NT2/D1 (cell line): ENCODE measurements around the gene FXN.
"Not testable (repeated sequence)": the region's sequence is repeated elsewhere in the genome, so short reads cannot be mapped to it uniquely, and the experiment has no call there.

Source experiments
- DNase-seq: peaks from one replicate; pipeline ENCODE4 v3.0.0-alpha.2; 2011; ENCODE audit warnings: low read depth, low spot score
- H3K27me3 ChIP-seq: 2 replicates; pipeline ENCODE4 v1.6.0; 2011; ENCODE audit warnings: mild to moderate bottlenecking; ENCODE audit not compliant: insufficient read length, insufficient read depth
- H3K36me3 ChIP-seq: 2 replicates; pipeline ENCODE4 v1.6.1; 2011; ENCODE audit warnings: mild to moderate bottlenecking, low read length, mixed read lengths; ENCODE audit not compliant: insufficient read depth, insufficient read length
- H3K4me1 ChIP-seq: 2 replicates; pipeline ENCODE4 v1.5.1; 2011; ENCODE audit not compliant: insufficient read depth, insufficient read length
- H3K4me3 ChIP-seq: 2 replicates; pipeline ENCODE4 v1.5.1; 2011; ENCODE audit warnings: low read depth; ENCODE audit not compliant: insufficient read length
- H3K9ac ChIP-seq: 2 replicates; pipeline ENCODE4 v1.6.0; 2011; ENCODE audit warnings: low read depth; ENCODE audit not compliant: insufficient read length
- H3K9me3 ChIP-seq: 2 replicates; pipeline ENCODE4 v1.5.1; 2011; ENCODE audit warnings: mild to moderate bottlenecking, low read length; ENCODE audit not compliant: insufficient read depth
- SUZ12 ChIP-seq: IDR thresholded peaks from 2 replicates; pipeline ENCODE4 v1.6.1; 2011; ENCODE audit not compliant: insufficient read length, insufficient read depth; ENCODE audit errors: extremely low read depth
- YY1 ChIP-seq: IDR thresholded peaks from 2 replicates; pipeline ENCODE4 v1.6.1; 2011; ENCODE audit not compliant: insufficient read length, insufficient read depth
- ZNF274 ChIP-seq: IDR thresholded peaks from 2 replicates; pipeline ENCODE4 v1.6.1; 2011; ENCODE audit warnings: mild to moderate bottlenecking, low read depth, low read length

The FXN gene

GRCh38 chr9:69035438-69036308 lies at the start of gene FXN:
Gene FXN, plus strand, starts transcription at chr9:69035752. Its CDS starts 31 bp downstream, at chr9:69035783.
- DNase-seq, result peak; percentile 66
- TF ChIP-seq YY1 (no peak), ZNF274 (no peak), SUZ12 (no peak)

GRCh38 chr9:68986949-68987348 lies 48.6 kb upstream of the FXN start:
- DNase-seq, H3K27me3 ChIP-seq, H3K9me3 ChIP-seq, H3K4me3 ChIP-seq, H3K9ac ChIP-seq, H3K4me1 ChIP-seq, H3K36me3 ChIP-seq: not testable (repeated sequence)

More at GRCh38 chr9:69035438-69036308, at the start of gene FXN:
- Histone ChIP-seq H3K9me3 (no peaks in the 10 kb centered on the region), H3K4me3 (peak within 1 kb of the TSS; percentile 90), H3K36me3 (peaks cover 13% of the 10 kb centered on the region), H3K9ac (peak within 1 kb of the TSS; percentile 86), H3K27me3 (no peaks in the 10 kb centered on the region), H3K4me1 (peaks cover 3% of the 10 kb centered on the region)

- no peak overlapping the region for H3K9ac ChIP-seq
- no peak overlapping the region for H3K4me3 ChIP-seq
- DNase-seq, result no peak
- H3K9me3 ChIP-seq, result no peaks in the 10 kb centered on the region
- TF ChIP-seq SUZ12, result no peak
- no peak for TF ChIP-seq YY1
- no peak for TF ChIP-seq ZNF274
- no peaks in the 10 kb centered on the region for H3K36me3 ChIP-seq
- no peaks in the 10 kb centered on the region for H3K4me1 ChIP-seq
- H3K27me3 ChIP-seq, result no peaks in the 10 kb centered on the region
Observed at GRCh38 chr9:68991457-68991856, 44.1 kb upstream of the FXN start.

GRCh38 chr9:68995776-68996175 lies 39.8 kb upstream of the FXN start:
- no peak for DNase-seq

GRCh38 chr9:68996462-68996861 lies 39.1 kb upstream of the FXN start:
- Histone ChIP-seq H3K27me3 (no peaks in the 10 kb centered on the region), H3K9me3 (no peaks in the 10 kb centered on the region), H3K4me1 (no peaks in the 10 kb centered on the region), H3K36me3 (no peaks in the 10 kb centered on the region), H3K9ac (no peak overlapping the region), H3K4me3 (no peak overlapping the region)
- TF ChIP-seq ZNF274, result no peak
- no peak for TF ChIP-seq YY1
- no peak for TF ChIP-seq SUZ12
- DNase-seq, result no peak

More at GRCh38 chr9:68995776-68996175, 39.8 kb upstream of the FXN start:
- Histone ChIP-seq H3K4me3 (no peak overlapping the region), H3K9me3 (no peaks in the 10 kb centered on the region), H3K27me3 (no peaks in the 10 kb centered on the region), H3K36me3 (no peaks in the 10 kb centered on the region), H3K4me1 (no peaks in the 10 kb centered on the region), H3K9ac (no peak overlapping the region)
- TF ChIP-seq YY1 (no peak), ZNF274 (no peak), SUZ12 (no peak)

- DNase-seq, result no peak
- TF ChIP-seq YY1 (no peak), ZNF274 (no peak), SUZ12 (no peak)
- Histone ChIP-seq H3K9ac (no peak overlapping the region), H3K9me3 (no peaks in the 10 kb centered on the region), H3K27me3 (no peaks in the 10 kb centered on the region), H3K36me3 (no peaks in the 10 kb centered on the region), H3K4me1 (no peaks in the 10 kb centered on the region), H3K4me3 (no peak overlapping the region)
Observed at GRCh38 chr9:68997666-68998065, 37.9 kb upstream of the FXN start.

- no peak for TF ChIP-seq SUZ12
- TF ChIP-seq YY1, result no peak
- no peak for TF ChIP-seq ZNF274
- Histone ChIP-seq H3K27me3 (no peaks in the 10 kb centered on the region), H3K4me3 (no peak overlapping the region), H3K4me1 (no peaks in the 10 kb centered on the region), H3K9me3 (no peaks in the 10 kb centered on the region), H3K9ac (no peak overlapping the region), H3K36me3 (no peaks in the 10 kb centered on the region)
- DNase-seq, result no peak
Observed at GRCh38 chr9:68998385-68998784, 37.2 kb upstream of the FXN start.
